Caki2 (cell line): ENCODE measurements around the gene INCA1. TPM values are rescaled to one million over a fixed set of nuclear protein-coding genes. Genes with fewer than 3 reads are reported as not detected.
A peak's percentile ranks its signal among the peaks of the same experiment; 100 is the strongest.

Experiments
- DNase-seq: peaks from one replicate; pipeline ENCODE4 v3.0.0-alpha.2; 2015; ENCODE audit warnings: low read depth
- in situ Hi-C: cut with HindIII; loops from 2 replicates; pipeline ENCODE4 v1.10.0; 2016; ENCODE audit warnings: low sequenced_read_pairs, low pct_unique_long_range_greater_than_20kb, mixed read lengths
- total RNA-seq: library from RNA; depleted of rRNA; stranded (reverse); fragments of >200 nt; shearing (Covaris generic); gene quantifications from 2 replicates; pipeline ENCODE4 v1.2.3, GENCODE V29; 2014; ENCODE audit warnings: low replicate concordance; rRNA removed

The INCA1 gene
- total RNA-seq, 1 experiment from 2014 or later, result 3.3 TPM

- in situ Hi-C loops, result no loop called here
- DNase-seq, result no peak
Observed at GRCh38 chr17:4942760-4943508, 54.4 kb downstream of the INCA1 start.

- no peak for DNase-seq
- in situ Hi-C loops, result no loop called here
Observed at GRCh38 chr17:4941319-4941610, 56.1 kb downstream of the INCA1 start.

GRCh38 chr17:4940555-4941318 is 56.6 kb downstream of the INCA1 start:
- in situ Hi-C loops, result no loop called here
- DNase-seq, result no peak

GRCh38 chr17:4939796-4940554 is 57.3 kb downstream of the INCA1 start, which contains the start of the genes RNF167 and SLC25A11:
RNF167 (plus strand) TSS chr17:4940268; CDS start chr17:4940910, 642 bp downstream.
SLC25A11 (minus strand) TSS chr17:4940046; CDS start chr17:4939910, 136 bp downstream.
- in situ Hi-C loops, result no loop called here
- DNase-seq, result peak; percentile 98

GRCh38 chr17:4939546-4939795 is 57.9 kb downstream of the INCA1 start:
- in situ Hi-C loops, result no loop called here
- no peak for DNase-seq

GRCh38 chr17:4938688-4939545 is 58.4 kb downstream of the INCA1 start:
- DNase-seq, result no peak
- in situ Hi-C loops, result no loop called here

Other genes with a start within 250 kb of the INCA1 start
- not detected in 2 replicates for gene TM4SF5, start 225.6 kb downstream of the INCA1 start, total RNA-seq
- not detected in 2 replicates for gene VMO1, start 211.2 kb downstream of the INCA1 start, total RNA-seq
- not detected in 2 replicates for gene GLTPD2, start 208.6 kb downstream of the INCA1 start, total RNA-seq
- 205 and 277 TPM in 2 replicates for gene PSMB6, start 201.4 kb downstream of the INCA1 start, total RNA-seq
- gene PLD2, start 190.4 kb downstream of the INCA1 start, total RNA-seq, result 6.1 and 31.9 TPM in 2 replicates
- 25.0 and 30.1 TPM in 2 replicates for gene MINK1, start 164.2 kb downstream of the INCA1 start, total RNA-seq
- 4.8 and 8.6 TPM in 2 replicates for gene C17orf107, start 98.0 kb downstream of the INCA1 start, total RNA-seq
- gene CHRNE, start 94.4 kb downstream of the INCA1 start, total RNA-seq, result 0.09 and 0.64 TPM in 2 replicates
- not detected in 2 replicates for gene GP1BA, start 65.2 kb downstream of the INCA1 start, total RNA-seq
- 80.0 and 89.3 TPM in 2 replicates for gene SLC25A11, start 57.5 kb downstream of the INCA1 start, total RNA-seq
- gene RNF167, start 57.3 kb downstream of the INCA1 start, total RNA-seq, result 45.6 and 57.1 TPM in 2 replicates
- 258 and 443 TPM in 2 replicates for gene PFN1, start 49.0 kb downstream of the INCA1 start, total RNA-seq
- gene ENO3, start 46.4 kb downstream of the INCA1 start, total RNA-seq, result 4.5 and 21.3 TPM in 2 replicates
- gene SPAG7, start 29.7 kb downstream of the INCA1 start, total RNA-seq, result 23.1 and 48.6 TPM in 2 replicates
- gene CAMTA2, start 9.8 kb downstream of the INCA1 start, total RNA-seq, result 1.3 and 2.8 TPM in 2 replicates
- 14.1 and 44.0 TPM in 2 replicates for gene KIF1C, start 428 bp upstream of the INCA1 start, total RNA-seq
- not detected in 2 replicates for gene SLC52A1, start 37.9 kb upstream of the INCA1 start, total RNA-seq
- not detected in 2 replicates for gene ZFP3, start 80.9 kb upstream of the INCA1 start, total RNA-seq
- gene ZNF232, start 114.4 kb upstream of the INCA1 start, total RNA-seq, result 18.0 and 18.5 TPM in 2 replicates
- not detected in 2 replicates for gene USP6, start 118.5 kb upstream of the INCA1 start, total RNA-seq
- 2.6 and 3.7 TPM in 2 replicates for gene ZNF594, start 194.3 kb upstream of the INCA1 start, total RNA-seq
- not detected in 2 replicates for gene SCIMP, start 237.3 kb upstream of the INCA1 start, total RNA-seq